GM18505 (cell line): ENCODE results near the gene TMEM214.

Experiments used
- ATAC-seq: cut with Tn5 transposase; IDR thresholded peaks from one replicate; pipeline ENCODE4 v1.9.1; 2021; ENCODE audit not compliant: unreplicated experiment
- POLR2A ChIP-seq: IDR thresholded peaks from 4 replicates; pipeline ENCODE4 v1.6.1; 2011; ENCODE audit warnings: borderline replicate concordance; ENCODE audit not compliant: insufficient read depth, insufficient read length; ENCODE audit errors: extremely low read depth

Gene TMEM214

DNA sequence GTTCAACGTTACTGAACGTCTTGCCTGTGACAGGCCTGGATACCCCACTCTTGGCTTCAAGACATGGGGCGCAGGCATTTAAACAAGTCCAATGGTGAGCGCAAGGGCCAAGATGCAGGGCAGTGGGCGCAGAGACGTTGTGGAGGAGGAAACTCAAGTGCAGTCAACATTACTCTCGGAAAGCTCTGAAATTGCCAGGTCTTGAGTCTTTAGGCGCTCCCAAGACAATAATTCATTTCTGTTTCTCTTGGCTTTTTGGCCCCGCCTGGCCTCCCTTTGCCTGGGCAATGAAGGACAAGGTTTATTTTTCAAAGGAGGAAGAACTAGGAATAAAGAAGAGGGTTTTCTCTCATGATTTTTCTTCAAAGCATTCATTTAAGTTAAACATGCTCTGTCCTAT, 13.3 kb upstream of the TMEM214 start:
- TF ChIP-seq POLR2A = no peak

DNA sequence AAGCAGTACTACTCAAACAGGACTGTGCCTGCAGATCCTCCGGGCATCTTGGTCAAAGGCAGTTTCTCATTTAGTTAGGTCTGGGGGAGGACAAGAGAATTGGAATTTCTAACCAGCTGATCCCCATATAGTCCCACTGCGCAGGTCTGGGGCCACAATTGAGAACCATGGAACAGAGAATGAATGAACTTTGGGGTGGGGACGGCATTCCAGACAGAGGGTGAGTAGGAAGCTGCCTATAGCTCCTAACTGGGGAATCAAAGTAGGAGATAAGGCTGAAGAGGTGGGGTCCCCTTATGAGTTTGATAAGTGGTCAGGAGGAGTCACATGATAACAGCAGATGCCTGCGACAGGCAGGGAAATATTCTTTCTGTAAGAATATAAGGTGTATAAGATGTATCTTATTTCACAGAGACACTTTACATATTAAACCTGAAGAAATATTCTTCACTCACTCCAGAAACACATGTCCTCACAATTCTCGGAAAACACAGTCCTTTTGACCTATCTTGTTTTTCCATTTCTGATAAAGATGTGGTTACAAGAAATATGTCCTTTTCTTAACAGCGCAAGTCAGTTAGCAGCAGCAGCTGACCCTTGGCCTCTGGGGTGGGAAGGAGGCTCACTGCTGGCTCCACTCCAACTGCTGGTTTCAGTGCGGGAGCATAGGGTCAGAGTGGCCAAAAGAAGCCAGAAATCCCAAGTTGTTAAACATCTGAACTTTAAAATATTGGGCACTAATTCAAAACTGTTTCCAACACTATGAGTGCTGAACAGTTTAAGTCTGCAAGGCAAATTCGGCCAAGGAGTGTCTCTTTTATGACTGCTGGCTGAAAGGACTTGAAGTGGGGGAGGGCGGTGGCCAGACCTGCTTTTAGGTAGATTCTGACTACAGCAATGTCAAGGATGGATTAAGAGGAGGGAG, 12.6 kb upstream of the TMEM214 start:
- ATAC-seq = no peak

More for the DNA sequence above, 13.3 kb upstream of the TMEM214 start:
- ATAC-seq = no peak

GRCh38 chr2:27021253-27022049, 11.3 kb upstream of the TMEM214 start:
- ATAC-seq = no peak
- TF ChIP-seq POLR2A = no peak

More for the DNA sequence above, 12.6 kb upstream of the TMEM214 start:
- no peak for TF ChIP-seq POLR2A

GRCh38 chr2:27023740-27024139, 9.0 kb upstream of the TMEM214 start:
- ATAC-seq = no peak
- TF ChIP-seq POLR2A = no peak

DNA sequence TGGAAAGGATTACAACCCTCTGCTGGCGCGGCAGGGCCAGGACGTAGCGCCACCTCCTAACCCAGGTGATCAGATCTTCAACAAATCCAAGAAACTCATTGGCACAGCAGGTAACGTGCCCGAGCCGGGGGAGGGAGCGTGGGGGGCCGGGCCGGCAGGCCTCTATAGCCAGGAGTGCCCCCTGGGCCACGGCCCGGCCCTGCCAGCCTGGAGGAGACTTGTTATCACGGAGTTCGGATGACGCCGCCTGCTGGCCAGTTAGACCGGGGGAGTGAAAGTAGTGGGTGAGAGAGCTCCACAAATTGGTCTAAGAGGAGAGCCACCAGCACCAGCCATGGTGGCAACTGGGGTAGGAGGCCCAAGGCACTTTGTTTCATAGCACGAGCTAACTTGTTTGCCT, 8.6 kb upstream of the TMEM214 start:
- TF ChIP-seq POLR2A = no peak
- no peak for ATAC-seq

DNA sequence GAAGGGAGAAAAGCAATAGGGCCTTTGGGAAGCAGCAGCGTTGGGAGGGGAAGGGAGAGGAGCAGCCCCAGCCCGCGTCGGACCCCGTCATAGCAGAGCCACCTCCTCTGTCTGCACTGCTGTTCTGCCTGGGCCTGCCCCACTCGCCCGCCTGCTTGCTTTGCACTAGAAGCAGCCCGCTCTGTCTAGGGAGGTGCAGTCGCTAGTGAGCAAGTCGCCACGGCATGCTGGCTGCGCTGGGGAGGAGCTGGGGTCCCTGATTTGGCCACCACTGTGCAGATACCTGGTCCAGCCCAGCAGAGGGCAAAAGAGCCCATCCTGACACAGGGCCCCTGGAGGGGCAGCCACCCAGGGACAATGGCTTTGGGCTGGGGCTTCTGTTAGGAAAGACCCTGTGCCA, 8.0 kb upstream of the TMEM214 start:
- ATAC-seq = no peak
- TF ChIP-seq POLR2A = no peak

- no peak for TF ChIP-seq POLR2A
- no peak for ATAC-seq
Observed at GRCh38 chr2:27025281-27025800, 7.4 kb upstream of the TMEM214 start.

GRCh38 chr2:27025861-27026851, 6.6 kb upstream of the TMEM214 start:
- no peak for TF ChIP-seq POLR2A
- ATAC-seq = no peak

DNA sequence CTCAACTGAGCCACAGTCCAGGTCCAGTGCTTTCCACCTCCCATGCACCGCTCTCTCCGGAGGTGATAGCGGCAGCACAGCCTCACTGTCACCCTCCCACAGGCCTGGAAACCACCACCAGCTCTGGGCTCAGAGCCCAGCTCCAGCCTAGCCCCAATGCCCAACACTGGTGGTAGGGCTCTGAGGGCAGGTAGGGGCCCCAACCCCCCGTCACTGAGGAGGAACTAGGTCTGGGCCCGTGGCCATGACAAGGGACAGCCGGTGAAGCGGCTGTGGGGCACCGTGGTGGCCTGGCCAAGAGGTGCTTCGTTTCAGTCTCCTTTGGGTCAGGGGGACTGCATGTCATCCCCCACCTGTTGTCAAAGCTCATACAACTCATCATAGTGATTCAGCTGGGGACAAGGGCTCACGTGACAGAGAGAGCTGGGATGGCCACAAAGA, 5.5 kb upstream of the TMEM214 start:
- ATAC-seq = no peak
- no peak for TF ChIP-seq POLR2A

- TF ChIP-seq POLR2A = no peak
- no peak for ATAC-seq
Observed at GRCh38 chr2:27029051-27029450, 3.7 kb upstream of the TMEM214 start.

GRCh38 chr2:27033253-27033852, 588 bp downstream of the TMEM214 start:
- ATAC-seq = no peak
- TF ChIP-seq POLR2A = no peak

- no peak for TF ChIP-seq POLR2A
- no peak for ATAC-seq
Observed at GRCh38 chr2:27038012-27038411, 5.2 kb downstream of the TMEM214 start.
